T47D (cell line): ENCODE data around the gene LRRC8C.

Source experiments
- DNase-seq, 2 experiments: peaks; one replicate each; pipeline versions ENCODE4 v3.0.0 to v3.0.0-alpha.2; 2011 to 2012; ENCODE audit warnings: low read depth in 1 of 2, low spot score in 1 of 2
- JUND ChIP-seq: IDR thresholded peaks from 2 replicates; pipeline ENCODE4 v1.6.1; 2012; ENCODE audit warnings: low read depth
- in situ Hi-C: cut with HindIII; loops from 2 replicates; pipeline ENCODE4 v1.10.0; 2016; ENCODE audit warnings: low sequenced_read_pairs, low pct_unique_long_range_greater_than_20kb

LRRC8C gene

DNA sequence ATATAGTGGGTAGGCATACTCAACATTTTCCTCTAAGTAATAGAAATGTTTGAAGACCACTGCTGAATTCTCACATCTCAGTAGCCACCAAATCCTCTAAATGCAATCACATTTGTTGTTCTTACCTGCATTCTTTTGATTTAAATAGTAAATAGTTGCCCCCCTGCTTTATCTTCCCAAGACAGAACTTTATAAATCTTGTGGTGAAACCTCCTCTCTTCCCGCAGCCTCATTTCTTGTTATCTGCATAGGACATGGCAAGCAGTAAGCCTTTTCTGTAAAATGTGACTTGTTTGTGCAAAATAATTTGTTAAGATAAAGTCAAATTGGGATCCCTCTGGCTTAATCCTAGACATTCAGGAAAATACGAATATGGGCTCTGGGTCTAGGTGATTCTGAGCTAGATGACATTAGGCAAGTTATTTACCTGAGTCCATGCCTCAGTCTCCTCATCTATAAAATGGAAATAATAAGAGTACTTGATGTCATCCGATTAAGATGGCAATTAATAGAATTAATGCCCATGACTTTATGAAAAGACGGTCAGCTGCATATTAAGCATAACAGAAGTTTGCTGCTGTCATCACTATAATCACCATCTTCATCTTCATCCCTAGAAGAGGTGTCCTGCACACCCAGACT, 77.7 kb downstream of the LRRC8C start:
- TF ChIP-seq JUND: no peak
- DNase-seq: no peak
- in situ Hi-C loops: no loop called here

DNA sequence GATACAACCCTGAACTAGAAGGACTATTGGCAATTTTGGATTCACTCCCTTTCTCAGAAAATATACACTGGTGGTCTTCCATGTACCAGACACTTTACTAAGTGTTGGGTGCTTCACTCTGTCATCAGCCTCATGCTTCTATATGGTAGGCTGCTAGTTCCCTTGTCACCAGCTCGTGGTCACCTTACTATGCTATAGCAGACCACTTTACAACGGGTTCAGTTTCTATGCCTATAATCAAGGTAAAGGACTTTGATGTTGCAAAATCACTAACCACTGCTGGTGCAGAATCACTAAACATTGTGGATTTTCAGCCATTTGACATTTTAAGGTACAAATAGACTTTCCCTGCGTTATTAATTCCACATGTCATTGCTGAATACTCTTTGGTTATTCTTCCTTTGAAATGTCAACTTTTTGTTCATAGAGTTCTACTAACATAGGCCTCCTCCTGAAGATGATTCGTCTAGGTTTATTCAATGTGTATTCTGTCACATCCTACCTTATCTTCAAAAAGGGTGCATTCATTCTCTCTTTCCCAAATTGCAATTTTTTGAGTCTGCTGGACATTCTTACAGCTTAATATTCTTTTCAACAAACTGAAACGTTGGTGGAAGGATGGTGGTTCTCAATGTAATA, 78.3 kb downstream of the LRRC8C start:
- TF ChIP-seq JUND: no peak
- in situ Hi-C loops: no loop called here
- no peak for DNase-seq

DNA sequence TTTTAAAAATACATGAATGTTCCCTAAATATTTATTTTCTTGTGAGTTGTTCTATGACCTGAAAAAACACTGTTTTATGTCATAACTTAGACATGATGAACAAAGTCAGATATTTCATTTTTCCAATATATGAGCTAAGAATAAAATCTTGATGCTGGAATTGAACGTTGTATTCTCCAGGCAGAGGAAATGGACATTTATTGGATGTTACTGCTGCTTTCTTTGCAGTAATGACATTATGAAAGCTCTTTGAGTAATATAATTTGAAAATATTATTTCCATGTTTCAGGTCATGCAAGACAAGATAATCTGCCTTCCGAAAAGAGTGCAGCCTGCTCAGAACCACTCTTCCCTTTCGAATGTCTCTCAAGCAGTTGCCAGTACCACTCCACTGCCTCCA, 79.5 kb downstream of the LRRC8C start:
- in situ Hi-C loops: no loop called here
- no peak for DNase-seq

DNA sequence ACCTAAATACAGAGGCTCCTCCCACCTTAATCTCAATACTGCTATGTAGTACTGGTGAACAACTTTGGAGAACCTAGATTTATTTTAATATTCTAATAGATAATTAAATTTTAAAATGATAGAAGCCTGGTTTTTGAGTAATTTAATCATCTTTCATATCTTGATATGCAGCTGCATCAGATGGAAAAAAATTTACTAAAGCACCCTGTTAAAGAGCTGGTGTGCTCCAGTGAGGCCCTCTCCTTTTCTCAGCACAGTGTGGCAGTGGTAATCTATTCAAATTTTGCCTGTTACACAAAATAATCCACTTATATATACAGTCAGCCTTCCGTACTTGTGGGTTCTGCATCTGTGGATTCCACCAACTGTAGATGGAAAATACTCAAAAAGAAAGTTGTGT, 82.8 kb downstream of the LRRC8C start:
- no peak for DNase-seq
- in situ Hi-C loops: no loop called here
- no peak for TF ChIP-seq JUND

More for the DNA sequence above, 79.5 kb downstream of the LRRC8C start:
- TF ChIP-seq JUND: no peak

DNA sequence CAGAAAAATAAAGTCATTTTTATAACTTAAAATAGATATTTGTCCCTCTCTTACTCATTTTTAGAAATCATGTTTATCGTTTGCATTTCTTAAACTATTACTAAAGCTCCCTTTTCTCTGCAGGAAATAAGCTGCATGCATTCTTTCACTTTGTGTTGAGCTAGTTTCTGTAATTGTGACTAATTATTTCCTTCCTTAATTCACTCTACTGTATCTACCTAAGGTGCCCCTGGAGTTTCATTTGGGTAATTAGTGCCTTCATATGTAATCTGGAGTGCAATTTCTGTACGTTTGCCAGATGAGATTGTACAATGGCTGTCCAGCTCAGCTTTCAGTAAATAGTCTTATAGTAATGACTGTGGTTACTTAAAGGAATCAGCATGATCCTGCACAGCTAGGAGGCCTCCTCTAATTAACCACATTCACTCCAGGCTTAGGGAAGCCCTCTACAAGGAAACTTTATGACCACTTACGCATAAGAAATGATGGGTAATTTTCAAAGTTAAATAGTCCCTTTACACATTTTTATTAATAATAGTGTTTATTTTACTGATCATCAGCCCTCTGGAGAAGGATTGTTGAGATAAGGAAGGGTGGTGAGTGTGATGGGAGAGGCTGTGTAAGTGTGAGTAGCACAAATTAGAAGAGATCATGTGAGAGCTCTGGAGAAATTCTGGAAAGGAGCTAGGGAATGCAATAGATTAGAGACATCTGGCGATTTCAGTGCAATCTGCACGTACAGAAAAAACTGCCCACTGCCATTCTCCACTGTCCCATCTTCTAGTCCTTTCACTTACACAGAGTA, 86.8 kb downstream of the LRRC8C start:
- in situ Hi-C loops: no loop called here
- DNase-seq: no peak
- TF ChIP-seq JUND: no peak

DNA sequence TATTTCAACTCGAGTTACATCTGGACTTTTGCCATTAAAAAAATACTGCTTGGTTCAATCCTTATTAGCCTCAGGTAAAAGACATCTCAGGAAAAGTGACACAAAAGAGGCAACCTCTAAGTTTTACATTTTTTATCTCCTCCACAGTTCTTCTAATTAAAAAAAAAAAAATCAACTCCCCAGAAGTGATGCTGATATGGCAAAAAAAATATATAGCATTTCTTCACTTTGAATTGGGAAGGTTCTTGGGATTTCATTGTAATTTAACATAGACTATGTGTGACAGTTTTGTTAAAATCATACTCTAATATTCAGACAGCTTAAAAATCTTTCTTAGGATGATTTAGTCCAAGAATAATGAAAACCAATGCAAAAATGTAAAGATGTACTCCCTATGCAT, 87.9 kb downstream of the LRRC8C start:
- no peak for TF ChIP-seq JUND
- in situ Hi-C loops: no loop called here

DNA sequence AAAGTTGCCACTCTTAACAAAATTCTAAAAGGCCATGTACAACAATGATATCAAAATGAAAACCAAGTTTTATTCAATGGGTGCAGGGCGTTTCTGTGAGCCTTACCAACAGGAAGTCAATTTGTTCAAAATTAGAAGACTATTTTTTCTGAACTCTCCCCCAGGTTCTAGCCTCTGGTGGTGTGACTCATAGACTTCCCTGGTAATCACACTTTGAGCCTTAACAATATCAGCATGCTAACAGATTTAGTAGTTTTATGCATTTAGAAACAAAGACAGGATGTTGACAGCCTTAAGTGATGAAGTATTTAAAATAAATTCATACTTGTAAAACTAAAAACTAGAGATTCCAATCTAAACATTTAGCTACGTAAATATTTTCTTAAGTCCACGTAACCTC, 88.4 kb downstream of the LRRC8C start:
- DNase-seq: no peak
- TF ChIP-seq JUND: no peak
- in situ Hi-C loops: no loop called here

More for the DNA sequence above, 87.9 kb downstream of the LRRC8C start:
- DNase-seq: no peak

DNA sequence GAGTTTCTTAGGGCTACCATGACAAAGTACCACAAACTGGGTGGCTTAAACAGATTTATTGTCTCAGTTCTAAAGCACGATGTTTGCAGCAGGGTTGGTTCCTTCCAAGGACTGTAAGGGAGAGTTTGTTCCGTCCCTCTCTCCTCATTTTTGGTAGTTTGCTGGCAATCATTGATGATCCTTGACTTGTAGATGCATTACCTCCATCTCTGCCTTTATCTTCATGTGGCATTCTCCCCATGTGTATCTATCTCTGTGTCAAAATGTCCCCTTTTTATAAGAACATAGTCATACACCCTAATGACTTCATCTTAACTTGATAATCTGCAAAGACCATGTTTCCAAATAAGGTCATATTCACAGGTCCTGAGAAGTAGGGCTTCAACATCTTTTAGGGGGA, 90.2 kb downstream of the LRRC8C start:
- DNase-seq: no peak
- in situ Hi-C loops: no loop called here
- no peak for TF ChIP-seq JUND

DNA sequence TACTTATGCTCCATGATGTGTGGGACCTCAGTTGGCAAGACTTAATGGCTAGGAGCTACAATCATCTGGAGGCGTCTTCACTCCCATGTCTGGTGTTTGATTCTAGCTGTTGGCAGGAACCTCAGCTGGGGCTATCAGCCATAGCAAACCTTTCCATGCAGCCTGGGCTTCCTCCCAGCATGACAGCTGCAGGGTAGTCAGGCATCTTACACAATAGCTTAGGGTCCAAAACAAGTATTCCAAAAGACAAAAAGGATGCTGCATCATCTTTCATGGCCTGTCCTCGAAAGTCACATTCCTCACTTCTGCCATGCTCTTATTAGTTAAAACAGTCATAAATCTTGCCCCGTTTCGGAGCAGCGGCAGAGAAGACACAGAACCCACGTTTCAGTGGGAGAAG, 90.9 kb downstream of the LRRC8C start:
- no peak for DNase-seq
- no peak for TF ChIP-seq JUND
- in situ Hi-C loops: no loop called here

DNA sequence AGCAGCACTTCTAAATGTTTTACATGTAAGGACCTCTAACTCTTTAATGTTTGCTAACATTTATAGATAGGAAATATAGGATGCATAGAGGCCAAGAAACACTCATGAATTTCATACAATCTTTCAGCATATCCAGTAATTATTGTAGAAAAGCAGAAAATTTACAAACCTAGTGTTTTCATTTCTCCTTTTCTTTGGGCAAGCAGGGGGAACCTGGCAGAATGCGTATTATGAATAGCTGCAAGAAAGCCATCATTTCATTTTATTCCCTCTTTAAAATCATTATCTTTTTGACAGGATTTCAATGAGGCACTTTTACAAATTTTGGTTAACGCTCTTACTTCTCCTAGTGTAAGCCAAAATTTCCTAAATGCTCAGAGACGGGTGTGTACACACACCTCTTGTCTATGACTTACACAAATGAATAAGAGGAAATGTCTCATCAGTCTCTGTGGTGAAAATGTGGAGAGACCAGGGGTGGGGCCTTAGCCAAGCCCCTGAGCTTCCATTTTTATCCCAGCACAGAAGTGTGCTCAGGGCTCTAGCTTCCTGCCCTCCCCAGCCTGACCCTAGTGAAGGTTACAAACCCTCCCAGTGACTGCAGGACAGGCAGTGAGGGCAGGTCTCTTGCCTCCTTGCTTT, 91.6 kb downstream of the LRRC8C start:
- no peak for DNase-seq
- in situ Hi-C loops: no loop called here
- TF ChIP-seq JUND: no peak

DNA sequence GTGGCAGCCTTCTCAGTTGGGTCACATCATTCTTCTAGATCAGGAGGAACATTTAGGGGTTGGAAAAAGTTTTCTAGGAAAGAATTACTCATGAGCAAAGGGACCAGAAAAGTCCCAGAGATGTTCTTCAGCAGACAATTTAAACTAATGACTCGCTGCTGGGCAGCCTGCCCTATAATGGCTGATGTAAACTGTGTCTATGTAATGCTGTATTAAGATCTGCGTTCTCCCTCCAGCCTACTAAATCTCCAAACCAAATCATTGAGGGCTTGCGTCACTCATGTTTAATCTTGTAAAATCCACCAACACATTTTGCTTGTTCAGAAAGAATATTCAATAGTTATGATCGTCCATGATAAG, 92.1 kb downstream of the LRRC8C start:
- no peak for TF ChIP-seq JUND
- in situ Hi-C loops: no loop called here
- no peak for DNase-seq

DNA sequence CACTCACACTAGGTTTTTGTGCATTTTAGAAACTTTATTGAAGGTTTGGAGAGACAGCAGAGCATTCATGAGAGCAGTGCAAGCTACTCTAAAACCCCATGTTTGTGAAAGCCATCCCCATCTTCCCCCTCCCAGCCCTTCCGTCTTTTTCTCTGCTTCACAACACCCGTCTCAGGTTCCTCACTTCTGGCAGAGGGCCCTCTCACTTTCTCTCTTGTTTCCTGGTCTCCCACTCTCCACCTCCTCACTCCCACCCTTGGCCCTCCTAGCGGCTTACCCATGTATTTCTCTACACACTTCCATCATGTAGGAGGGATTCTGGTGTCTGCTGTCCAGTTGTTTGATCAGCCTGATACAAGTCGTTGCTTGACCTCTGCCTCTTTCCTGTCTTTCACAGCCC, 92.7 kb downstream of the LRRC8C start:
- in situ Hi-C loops: no loop called here
- TF ChIP-seq JUND: no peak
- no peak for DNase-seq
